NCI-H345 treated with DMSO at 0.1 percent for 48 hours (cell line): Measurements from ENCODE around the gene NTHL1.

Experiments used
- DNase-seq: peaks from one replicate; lab custom pipeline; 2025; ENCODE audit not compliant: unreplicated experiment; lab: John Stamatoyannopoulos, UW

NTHL1 gene

DNA sequence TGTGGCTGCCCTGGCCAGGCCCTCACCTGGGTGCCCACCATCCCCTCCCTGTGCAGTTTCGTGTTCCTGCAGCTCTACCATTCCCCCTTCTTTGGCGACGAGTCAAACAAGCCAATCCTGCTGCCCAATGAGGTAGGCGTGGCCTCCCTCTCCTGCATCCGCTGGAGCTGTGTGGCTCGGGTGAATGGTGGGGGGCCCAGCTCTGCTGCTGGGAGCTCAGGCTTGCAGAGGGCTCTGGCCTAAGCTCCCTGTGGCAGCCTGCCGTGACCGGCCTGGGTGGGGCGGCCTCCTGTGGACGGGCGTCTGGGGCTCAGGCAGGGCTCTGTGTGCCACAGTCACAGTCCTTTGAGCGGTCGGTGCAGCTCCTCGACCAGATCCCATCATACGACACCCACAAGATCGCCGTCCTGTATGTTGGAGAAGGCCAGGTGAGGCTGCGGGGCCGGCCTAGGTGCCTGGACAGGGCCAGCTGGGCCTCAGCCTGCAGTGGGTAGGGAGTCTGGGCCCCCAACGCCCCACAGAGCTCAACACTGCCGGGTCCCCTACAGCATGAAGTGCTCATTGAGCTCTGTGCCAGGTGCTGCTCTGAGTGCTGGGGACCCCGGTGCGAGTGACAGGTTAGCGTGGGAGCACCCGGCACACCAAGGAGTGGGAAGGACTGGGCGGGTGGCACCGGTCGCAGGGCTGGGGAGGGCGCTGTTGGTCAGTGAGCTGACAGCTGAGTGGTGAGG lies 37.4 kb upstream of the NTHL1 start:
- no peak for DNase-seq

DNA sequence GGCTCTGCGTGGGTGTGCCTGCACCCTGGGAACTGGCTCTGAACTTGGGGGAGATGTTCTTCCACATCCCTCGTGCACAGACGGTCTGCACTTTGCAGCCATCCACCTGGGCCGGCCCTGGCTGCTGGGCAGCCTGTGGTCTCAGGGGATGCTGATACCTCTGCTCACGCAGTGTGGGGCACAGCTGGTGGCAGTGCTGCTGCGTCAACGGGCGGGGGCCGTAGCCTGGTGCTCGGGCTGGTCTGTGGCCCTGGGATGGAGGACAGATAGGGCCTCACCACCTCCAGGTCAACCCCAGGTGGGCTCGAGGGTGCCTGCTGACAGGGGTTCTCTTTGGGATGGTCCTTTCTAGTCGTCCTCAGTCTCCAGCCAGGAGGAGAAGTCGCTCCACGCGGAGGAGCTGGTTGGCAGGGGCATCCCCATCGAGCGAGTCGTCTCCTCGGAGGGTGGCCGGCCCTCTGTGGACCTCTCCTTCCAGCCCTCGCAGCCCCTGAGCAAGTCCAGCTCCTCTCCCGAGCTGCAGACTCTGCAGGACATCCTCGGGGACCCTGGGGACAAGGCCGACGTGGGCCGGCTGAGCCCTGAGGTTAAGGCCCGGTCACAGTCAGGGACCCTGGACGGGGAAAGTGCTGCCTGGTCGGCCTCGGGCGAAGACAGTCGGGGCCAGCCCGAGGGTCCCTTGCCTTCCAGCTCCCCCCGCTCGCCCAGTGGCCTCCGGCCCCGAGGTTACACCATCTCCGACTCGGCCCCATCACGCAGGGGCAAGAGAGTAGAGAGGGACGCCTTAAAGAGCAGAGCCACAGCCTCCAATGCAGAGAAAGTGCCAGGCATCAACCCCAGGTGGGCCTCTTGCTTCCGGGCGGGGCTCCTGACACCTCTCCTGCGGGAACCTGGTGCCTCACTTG lies 36.5 kb upstream of the NTHL1 start:
- no peak for DNase-seq

- no peak for DNase-seq
These were observed 35.8 kb upstream of the NTHL1 start for GRCh38 chr16:2083409-2083808.

- no peak for DNase-seq
These were observed 35.3 kb upstream of the NTHL1 start for GRCh38 chr16:2082983-2083364.

GRCh38 chr16:2082171-2082982 lies 34.7 kb upstream of the NTHL1 start:
- DNase-seq = no peak

GRCh38 chr16:2081201-2082084 lies 33.8 kb upstream of the NTHL1 start:
- no peak for DNase-seq

- DNase-seq = no peak
These were observed 32.4 kb upstream of the NTHL1 start for GRCh38 chr16:2079991-2080390.

DNA sequence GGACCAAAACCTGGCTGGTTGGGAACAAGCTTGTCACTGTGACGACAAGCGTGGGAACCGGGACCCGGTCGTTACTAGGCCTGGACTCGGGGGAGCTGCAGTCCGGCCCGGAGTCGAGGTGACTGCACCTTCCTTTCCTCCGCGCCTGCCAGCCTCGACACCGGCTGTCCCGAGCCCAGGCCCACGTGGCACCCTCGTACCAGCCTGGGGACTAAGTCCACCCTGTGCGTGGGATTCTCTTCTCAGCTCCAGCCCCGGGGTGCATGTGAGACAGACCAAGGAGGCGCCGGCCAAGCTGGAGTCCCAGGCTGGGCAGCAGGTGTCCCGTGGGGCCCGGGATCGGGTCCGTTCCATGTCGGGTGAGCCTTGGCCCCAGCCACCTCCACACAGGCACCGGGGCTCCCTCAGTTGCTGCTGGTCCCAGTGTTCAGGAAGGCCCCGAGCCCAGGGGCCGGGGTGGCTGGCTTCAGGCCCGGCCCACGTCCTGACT lies 31.7 kb upstream of the NTHL1 start:
- no peak for DNase-seq

DNA sequence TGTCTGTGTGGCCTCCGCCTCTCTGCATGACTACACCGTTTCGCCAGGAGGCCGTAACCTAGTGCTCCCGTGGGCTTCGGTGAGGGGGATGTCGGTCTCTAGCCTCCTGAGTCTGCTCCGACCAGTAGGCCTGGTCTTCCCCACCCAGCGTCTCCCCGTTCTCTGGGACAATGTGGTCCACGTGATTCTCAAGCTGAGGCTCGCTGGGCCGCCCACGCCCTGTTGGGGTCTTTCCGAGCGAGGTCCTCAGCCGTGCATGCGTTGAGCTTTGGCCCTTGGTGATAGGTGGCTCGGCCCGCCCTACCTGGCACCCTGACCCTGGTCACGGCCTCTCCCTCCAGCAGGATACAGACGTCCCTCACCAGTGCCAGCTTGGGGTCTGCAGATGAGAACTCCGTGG lies 31.1 kb upstream of the NTHL1 start:
- no peak for DNase-seq

DNA sequence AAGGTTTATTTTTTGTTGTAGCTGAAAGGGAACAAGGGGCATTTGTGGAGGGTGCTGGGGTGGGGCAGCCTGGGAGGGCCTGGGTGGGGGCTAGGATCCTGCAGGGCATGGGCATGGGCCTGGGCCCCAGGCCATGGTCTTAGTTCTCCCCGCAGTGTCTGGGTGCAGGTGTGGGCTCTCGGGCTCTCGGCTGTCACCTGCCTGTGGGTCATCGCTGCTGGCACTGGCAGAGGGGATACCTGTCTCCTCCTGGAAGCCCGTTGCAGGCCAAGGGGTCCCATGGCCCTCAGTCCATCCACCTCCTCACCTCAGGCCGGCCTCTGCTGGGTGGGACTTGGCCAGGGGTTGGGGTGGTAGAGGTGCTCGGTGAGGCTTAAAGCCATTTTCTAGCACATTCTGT lies 30.5 kb upstream of the NTHL1 start:
- DNase-seq = no peak

- no peak for DNase-seq
These were observed 30.1 kb upstream of the NTHL1 start for GRCh38 chr16:2077696-2078095.

- DNase-seq = no peak
These were observed 29.4 kb upstream of the NTHL1 start for GRCh38 chr16:2077016-2077415.

- DNase-seq = no peak
These were observed 28.6 kb upstream of the NTHL1 start for GRCh38 chr16:2076072-2076865.

DNA sequence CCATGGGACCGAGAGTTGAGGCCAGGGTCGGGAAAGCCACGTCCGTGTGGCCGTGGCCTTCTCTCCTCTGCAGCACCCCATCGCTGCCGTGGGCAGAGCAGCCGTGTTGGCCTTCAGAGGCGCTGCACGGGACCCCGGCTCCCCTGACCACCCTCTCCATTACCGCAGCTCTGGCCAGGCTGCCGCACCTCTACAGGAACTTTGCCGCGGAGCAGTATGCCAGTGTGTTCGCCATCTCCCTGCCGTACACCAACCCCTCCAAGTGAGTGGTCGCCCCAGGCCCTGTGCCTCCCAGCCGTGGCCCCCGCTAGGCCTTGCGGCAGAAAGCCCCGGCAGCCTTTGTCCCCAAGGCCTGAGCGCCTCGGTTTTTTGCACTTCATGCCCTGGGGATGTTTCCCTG lies 28.0 kb upstream of the NTHL1 start:
- DNase-seq = no peak

DNA sequence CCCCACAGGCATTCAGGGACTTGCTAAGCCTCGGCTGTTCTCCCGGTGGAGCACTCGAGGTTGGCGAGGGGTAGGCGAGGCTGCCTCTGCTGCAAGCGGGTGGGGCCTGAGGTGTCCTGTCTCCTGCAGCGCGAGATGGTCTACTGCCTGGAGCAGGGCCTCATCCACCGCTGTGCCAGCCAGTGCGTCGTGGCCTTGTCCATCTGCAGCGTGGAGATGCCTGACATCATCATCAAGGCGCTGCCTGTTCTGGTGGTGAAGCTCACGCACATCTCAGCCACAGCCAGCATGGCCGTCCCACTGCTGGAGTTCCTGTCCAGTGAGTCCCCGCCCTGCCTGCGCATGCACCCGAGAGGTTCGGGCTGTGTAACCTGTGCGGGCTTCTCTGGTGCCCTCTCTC lies 26.4 kb upstream of the NTHL1 start:
- no peak for DNase-seq

DNA sequence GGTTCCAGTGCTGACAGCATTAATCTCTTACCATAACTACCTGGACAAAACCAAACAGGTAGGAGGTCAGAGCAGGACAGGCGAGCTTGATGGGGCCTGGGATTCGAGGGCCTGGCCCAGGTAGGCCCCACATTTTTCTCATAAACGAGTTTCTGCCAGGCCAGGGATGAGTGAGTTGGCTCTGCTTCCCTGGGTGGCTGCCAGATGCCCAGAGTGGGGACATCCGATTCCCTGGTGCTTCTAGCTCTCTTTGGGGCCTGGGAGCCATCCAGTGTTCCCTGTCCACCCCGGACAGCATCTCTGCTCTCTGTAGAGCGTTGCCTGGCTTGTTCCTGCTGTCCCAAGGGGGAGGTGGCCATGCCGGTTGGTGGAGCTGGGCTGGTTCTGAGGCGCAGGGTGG lies 25.3 kb upstream of the NTHL1 start:
- no peak for DNase-seq

DNA sequence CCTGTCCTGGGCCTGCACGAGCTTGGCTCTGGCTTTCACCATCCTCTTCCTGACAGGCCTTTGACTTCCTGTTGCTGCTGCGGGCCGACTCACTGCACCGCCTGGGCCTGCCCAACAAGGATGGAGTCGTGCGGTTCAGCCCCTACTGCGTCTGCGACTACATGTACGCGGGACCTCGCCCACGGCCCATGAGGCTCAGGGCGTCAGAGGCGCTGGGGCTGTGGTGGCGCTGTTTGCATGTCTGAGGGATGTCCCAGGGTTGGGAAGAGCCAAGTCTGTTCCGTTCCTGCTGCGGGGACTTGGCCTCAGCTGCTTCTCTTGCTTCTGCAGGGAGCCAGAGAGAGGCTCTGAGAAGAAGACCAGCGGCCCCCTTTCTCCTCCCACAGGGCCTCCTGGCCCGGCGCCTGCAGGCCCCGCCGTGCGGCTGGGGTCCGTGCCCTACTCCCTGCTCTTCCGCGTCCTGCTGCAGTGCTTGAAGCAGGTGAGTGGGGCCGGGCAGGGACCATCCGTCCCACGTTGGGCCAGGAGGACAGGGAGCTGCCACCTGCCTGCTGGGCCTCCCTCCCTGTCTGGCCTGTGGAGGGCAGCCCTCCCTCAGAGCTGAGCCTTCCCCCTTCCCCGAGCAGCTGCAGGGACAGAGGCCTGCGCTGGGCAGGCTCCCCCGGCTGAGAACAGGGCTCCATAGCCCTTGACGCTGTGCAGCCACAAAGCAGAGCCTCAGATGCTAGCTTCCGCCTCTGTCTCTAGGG lies 24.0 kb upstream of the NTHL1 start:
- no peak for DNase-seq

GRCh38 chr16:2070576-2071453 lies 23.2 kb upstream of the NTHL1 start:
- DNase-seq = no peak
